Uterus (tissue), 4 donors: ENCODE measurements around the gene SOX30. TPM values are rescaled to one million over a fixed set of nuclear protein-coding genes. Genes with fewer than 3 reads are reported as not detected.
"Not testable (repeated sequence)": the region's sequence is repeated elsewhere in the genome, so short reads cannot be mapped to it uniquely, and the experiment has no call there.

ENCODE experiments used
- DNase-seq, 2 donors: peaks; one replicate each; pipeline ENCODE4 v3.0.0-alpha.2; 2019 to 2020
- H3K27ac ChIP-seq, 2 donors: fragments of 200-600 bp; sonication (generic); 1 replicate in 1 of 2; 2 replicates in 1 of 2; pipeline ENCODE4 v1.5.1; 2016 to 2018
- H3K27me3 ChIP-seq, 2 donors: fragments of 200-600 bp; sonication (generic); one replicate each; pipeline ENCODE4 v1.5.1; 2018 to 2019; ENCODE audit warnings: control low read depth in 1 of 2
- H3K36me3 ChIP-seq, 2 donors: fragments of 200-600 bp; sonication (generic); one replicate each; pipeline ENCODE4 v1.5.1; 2019; ENCODE audit warnings: control low read depth in 1 of 2
- H3K4me1 ChIP-seq, 2 donors: fragments of 200-600 bp; sonication (generic); one replicate each; pipeline ENCODE4 v1.5.1; 2018 to 2019; ENCODE audit warnings: control low read depth in 1 of 2
- H3K4me3 ChIP-seq, 2 donors: fragments of 200-600 bp; sonication (generic); 1 replicate in 1 of 2; 2 replicates in 1 of 2; pipeline ENCODE4 v1.5.1; 2018 to 2019; ENCODE audit warnings: mild to moderate bottlenecking in 1 of 2
- H3K9me3 ChIP-seq, 2 donors: fragments of 200-600 bp; sonication (generic); one replicate each; pipeline ENCODE4 v1.5.1; 2019; ENCODE audit warnings: control low read depth in 1 of 2
- CTCF ChIP-seq, 4 experiments: fragments of 200-600 bp in 2 of 4; fragments of 450-650 bp in 2 of 4; sonication (generic) in 2 of 4; IDR thresholded peaks; one replicate each; pipeline ENCODE4 v1.5.1; 2016 to 2019; ENCODE audit warnings: antibody characterized with exemption in 4 of 4, mild to moderate bottlenecking in 2 of 4, moderate library complexity in 1 of 4
- POLR2A ChIP-seq, 2 donors: fragments of 450-650 bp; IDR thresholded peaks; one replicate each; pipeline ENCODE4 v1.6.1; 2016; ENCODE audit warnings: antibody characterized with exemption in 2 of 2, mild to moderate bottlenecking in 1 of 2, moderate library complexity in 1 of 2
- intact Hi-C: fragments of 100-400 bp; cut with DNase I; formaldehyde crosslinking; loops from one replicate; pipeline ENCODE4 v1.15.1; 2023; ENCODE audit warnings: low total_unique reads
- total RNA-seq, 4 donors: library from RNA; depleted of rRNA in 3 of 4; stranded (reverse); fragments of >200 nt in 3 of 4; gene quantifications; one replicate each; pipeline versions ENCODE4 v1.1.0 to v1.2.4, GENCODE V29; 2014 to 2023
- donor health status: DM: yes; HTN: yes; CAD: no.

Gene SOX30
- total RNA-seq, 4 donors from 2014 or later: not detected

GRCh38 chr5:157679801-157680200, 27.6 kb upstream of the SOX30 start:
- no peaks in the 10 kb centered on the region for H3K27me3 ChIP-seq
- TF ChIP-seq POLR2A (IDR thresholded peaks at IDR 0.05): no peak
- TF ChIP-seq CTCF (IDR thresholded peaks at IDR 0.05): no peak
- no peak for DNase-seq
- no peak overlapping the region for H3K4me3 ChIP-seq
- no peak overlapping the region for H3K27ac ChIP-seq
- H3K9me3 ChIP-seq: no peaks in the 10 kb centered on the region
- H3K36me3 ChIP-seq: no peaks in the 10 kb centered on the region
- no peaks in the 10 kb centered on the region for H3K4me1 ChIP-seq
- intact Hi-C loops: no loop called here

DNA sequence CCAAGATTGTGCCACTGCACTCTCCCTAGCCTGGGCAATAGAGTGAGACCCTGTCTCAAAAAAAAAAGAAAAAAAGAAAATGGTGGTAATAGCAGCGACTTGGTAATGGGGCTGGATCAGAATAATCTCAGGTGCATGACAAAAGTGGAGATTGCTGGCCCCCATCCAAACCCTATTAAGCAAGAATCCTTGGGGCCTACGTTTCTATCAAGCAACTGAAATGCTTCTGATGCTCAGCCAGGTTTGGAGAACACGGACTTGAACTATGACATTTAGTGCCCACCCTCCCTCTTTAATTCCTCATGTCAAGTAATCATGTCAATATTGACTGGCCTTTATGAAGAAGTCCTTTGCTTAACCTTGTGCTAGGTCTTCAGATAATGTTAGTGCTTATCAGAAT, 25.7 kb upstream of the SOX30 start:
- TF ChIP-seq POLR2A (IDR thresholded peaks at IDR 0.05) (no peak), CTCF (IDR thresholded peaks at IDR 0.05) (no peak)
- H3K36me3 ChIP-seq: no peaks in the 10 kb centered on the region
- intact Hi-C loops: no loop called here
- H3K27me3 ChIP-seq: no peaks in the 10 kb centered on the region
- H3K4me3 ChIP-seq: no peak overlapping the region
- DNase-seq: no peak
- H3K9me3 ChIP-seq: no peaks in the 10 kb centered on the region
- no peak overlapping the region for H3K27ac ChIP-seq
- no peaks in the 10 kb centered on the region for H3K4me1 ChIP-seq

GRCh38 chr5:157674351-157674750, 22.1 kb upstream of the SOX30 start:
- H3K9me3 ChIP-seq, H3K36me3 ChIP-seq, intact Hi-C loops, H3K27me3 ChIP-seq, H3K4me3 ChIP-seq, H3K4me1 ChIP-seq, H3K27ac ChIP-seq, DNase-seq: not testable (repeated sequence)

GRCh38 chr5:157672976-157673375, 20.7 kb upstream of the SOX30 start:
- Histone ChIP-seq H3K27me3 (no peaks in the 10 kb centered on the region), H3K9me3 (no peaks in the 10 kb centered on the region), H3K4me3 (no peak overlapping the region), H3K36me3 (no peaks in the 10 kb centered on the region), H3K4me1 (no peaks in the 10 kb centered on the region), H3K27ac (no peak overlapping the region)
- intact Hi-C loops: no loop called here
- DNase-seq: no peak
- TF ChIP-seq CTCF (IDR thresholded peaks at IDR 0.05) (no peak), POLR2A (IDR thresholded peaks at IDR 0.05) (no peak)

DNA sequence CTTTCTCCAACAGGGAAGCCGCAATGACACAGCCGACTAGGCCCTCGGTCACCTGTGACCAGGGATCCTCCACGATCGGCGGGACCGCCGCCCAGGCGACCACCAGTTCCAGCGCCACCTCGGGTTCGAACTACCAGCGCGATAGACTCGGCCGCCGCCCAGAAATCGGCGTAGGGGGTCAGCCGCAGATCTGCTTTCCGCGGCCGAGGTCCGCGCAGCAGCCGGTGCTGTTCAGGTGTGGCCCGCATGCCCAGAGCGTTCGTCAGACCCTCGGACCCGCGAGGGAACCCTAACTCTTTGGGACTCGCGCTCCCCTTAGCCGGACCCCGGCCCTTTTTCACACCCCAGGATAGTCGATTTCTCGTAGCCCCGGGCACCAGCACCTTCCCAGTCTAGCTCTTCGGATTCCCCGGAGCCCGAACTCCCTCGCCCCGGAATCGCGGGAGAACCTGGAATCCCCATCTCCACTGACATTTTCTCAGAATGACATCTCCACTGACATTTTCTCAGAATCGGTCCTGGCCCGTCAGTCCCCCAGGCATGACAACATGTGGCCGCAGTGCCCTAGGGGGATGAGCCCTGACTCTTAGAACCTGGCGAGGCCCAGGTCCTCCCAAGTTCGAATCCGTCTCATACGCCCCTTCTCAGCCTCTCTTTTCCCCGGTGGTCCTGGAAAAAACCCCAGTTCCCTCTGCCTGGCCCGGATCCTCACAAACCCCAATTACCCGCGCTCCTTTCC, 19.5 kb upstream of the SOX30 start:
- DNase-seq: no peak
- TF ChIP-seq POLR2A (IDR thresholded peaks at IDR 0.05) (no peak), CTCF (IDR thresholded peaks at IDR 0.05) (no peak)
- H3K36me3 ChIP-seq: no peaks in the 10 kb centered on the region
- no peaks in the 10 kb centered on the region for H3K4me1 ChIP-seq
- H3K27me3 ChIP-seq: no peaks in the 10 kb centered on the region
- intact Hi-C loops: no loop called here
- no peaks in the 10 kb centered on the region for H3K9me3 ChIP-seq
- H3K4me3 ChIP-seq: peak overlapping the region; percentile 34 to 39
- H3K27ac ChIP-seq: no peak overlapping the region
